Endodermal cell (in vitro differentiated cells): Measurements from ENCODE around the gene ADAMTS10. TPM values are rescaled to one million over a fixed set of nuclear protein-coding genes. Genes with fewer than 3 reads are reported as not detected.

Experiments
- DNase-seq: peaks from one replicate; pipeline ENCODE4 v3.0.0-alpha.2; 2017
- H3K27ac ChIP-seq: 2 replicates; pipeline ENCODE4 v1.5.1; 2013; ENCODE audit warnings: mild to moderate bottlenecking, low read depth, low read length, moderate library complexity
- H3K27me3 ChIP-seq: 2 replicates; pipeline ENCODE4 v1.6.1; 2013; ENCODE audit warnings: mild to moderate bottlenecking, low read length, moderate library complexity; ENCODE audit not compliant: insufficient read depth, control insufficient read depth, poor library complexity, severe bottlenecking
- H3K36me3 ChIP-seq: 2 replicates; pipeline ENCODE4 v1.7.0; 2013; ENCODE audit warnings: mild to moderate bottlenecking, low read length, moderate library complexity; ENCODE audit not compliant: control insufficient read depth, insufficient read depth
- H3K4me1 ChIP-seq: one replicate; pipeline ENCODE4 v1.7.0; 2013; ENCODE audit warnings: low read length; ENCODE audit not compliant: control insufficient read depth, insufficient read depth
- H3K4me3 ChIP-seq: 2 replicates; pipeline ENCODE4 v1.5.1; 2013; ENCODE audit warnings: mild to moderate bottlenecking, low read length, moderate library complexity
- H3K9ac ChIP-seq: 2 replicates; pipeline ENCODE4 v1.6.1; 2013; ENCODE audit warnings: mild to moderate bottlenecking, low read length, moderate library complexity; ENCODE audit not compliant: poor library complexity, severe bottlenecking; ENCODE audit errors: extremely low read depth
- H3K9me3 ChIP-seq: 2 replicates; pipeline ENCODE4 v1.6.1; 2013; ENCODE audit warnings: mild to moderate bottlenecking, low read length, moderate library complexity; ENCODE audit not compliant: control insufficient read depth
- H3K27ac Mint-ChIP-seq: 2 replicates; pipeline ENCODE4 v1.8.0; 2020; ENCODE audit warnings: mixed read lengths
- H3K27me3 Mint-ChIP-seq: 2 replicates; pipeline ENCODE4 v1.8.0; 2021; ENCODE audit warnings: mild to moderate bottlenecking, mixed read lengths; ENCODE audit not compliant: insufficient read depth
- H3K36me3 Mint-ChIP-seq: 2 replicates; pipeline ENCODE4 v1.8.0; 2020; ENCODE audit warnings: low read depth, mixed read lengths
- H3K4me1 Mint-ChIP-seq: 2 replicates; pipeline ENCODE4 v1.8.0; 2020; ENCODE audit warnings: mixed read lengths
- H3K4me3 Mint-ChIP-seq: 2 replicates; pipeline ENCODE4 v1.8.0; 2020; ENCODE audit warnings: mild to moderate bottlenecking, moderate library complexity, mixed read lengths
- H3K9me3 Mint-ChIP-seq: 2 replicates; pipeline ENCODE4 v1.8.0; 2020; ENCODE audit warnings: mild to moderate bottlenecking, mixed read lengths
- WGBS, 2 experiments: methylation state at CpG; one replicate each; pipeline versions ENCODE4 v1.1.5 to v1.1.7; 2013; ENCODE audit warnings: missing lambda C conversion rate in 2 of 2, mixed read lengths in 1 of 2; ENCODE audit not compliant: insufficient coverage in 1 of 2, insufficient read length in 1 of 2; 5-methylcytosine and 5-hydroxymethylcytosine counted together
- total RNA-seq, 2 donors: library from RNA; stranded (reverse); fragmentation: NEBNext Ultra II Directional in 1 of 2; extraction: Animal tissue kit (Norgen Biotek cat#: 25700) in 1 of 2; gene quantifications; 2 replicates in 1 of 2; 3 replicates in 1 of 2; pipeline ENCODE4 v1.2.1, GENCODE V29; 2021
- TF ChIP-seq, protein P1 (sequence below): fragments of 200-600 bp; sonication (generic); conservative IDR thresholded peaks from 2 replicates; pipeline ENCODE4 v1.5.0; 2021; ENCODE audit warnings: antibody characterized with exemption, mild to moderate bottlenecking

Gene ADAMTS10
- total RNA-seq, 2 donors from 2014 or later: 19.3 to 35.9 TPM

DNA sequence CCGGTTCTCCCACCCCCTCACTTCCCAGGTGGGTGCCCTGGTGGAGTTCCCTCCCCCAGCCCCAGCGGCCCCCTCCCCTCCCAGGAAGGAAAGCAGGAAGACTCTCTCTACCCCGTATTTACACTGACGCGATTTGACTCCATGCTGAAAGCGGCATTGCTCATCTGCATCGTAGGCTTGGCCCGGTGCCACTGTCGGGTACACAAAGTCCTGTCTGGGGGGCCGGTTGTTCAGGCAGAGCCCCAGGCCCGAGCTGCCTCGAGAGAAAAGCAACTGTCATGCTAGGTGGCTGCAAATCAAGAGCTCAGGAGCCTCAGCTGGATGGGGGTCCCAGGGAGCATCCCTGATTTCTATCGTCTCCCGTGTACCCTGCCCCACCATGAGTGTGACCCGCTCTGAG is 14.9 kb downstream of the ADAMTS10 start:
- WGBS, 2 experiments: 92 to 100% methylated on average over 10 to 15 of the region's 15 CpGs
- Histone ChIP-seq H3K9me3 (peaks cover 14% of the 10 kb centered on the region), H3K27ac (no peak overlapping the region), H3K4me1 (no peaks in the 10 kb centered on the region), H3K9ac (no peak overlapping the region), H3K4me3 (no peak overlapping the region), H3K27me3 (peaks cover 6% of the 10 kb centered on the region), H3K36me3 (peaks cover 6% of the 10 kb centered on the region)
- H3K36me3 Mint-ChIP-seq: peaks cover 21% of the 10 kb centered on the region
- peaks cover 15% of the 10 kb centered on the region for H3K9me3 Mint-ChIP-seq
- H3K27ac Mint-ChIP-seq: no peak overlapping the region
- peaks cover 25% of the 10 kb centered on the region for H3K27me3 Mint-ChIP-seq
- no peaks in the 10 kb centered on the region for H3K4me1 Mint-ChIP-seq
- DNase-seq: no peak
- no peak overlapping the region for H3K4me3 Mint-ChIP-seq
- TF ChIP-seq, protein P1, sequence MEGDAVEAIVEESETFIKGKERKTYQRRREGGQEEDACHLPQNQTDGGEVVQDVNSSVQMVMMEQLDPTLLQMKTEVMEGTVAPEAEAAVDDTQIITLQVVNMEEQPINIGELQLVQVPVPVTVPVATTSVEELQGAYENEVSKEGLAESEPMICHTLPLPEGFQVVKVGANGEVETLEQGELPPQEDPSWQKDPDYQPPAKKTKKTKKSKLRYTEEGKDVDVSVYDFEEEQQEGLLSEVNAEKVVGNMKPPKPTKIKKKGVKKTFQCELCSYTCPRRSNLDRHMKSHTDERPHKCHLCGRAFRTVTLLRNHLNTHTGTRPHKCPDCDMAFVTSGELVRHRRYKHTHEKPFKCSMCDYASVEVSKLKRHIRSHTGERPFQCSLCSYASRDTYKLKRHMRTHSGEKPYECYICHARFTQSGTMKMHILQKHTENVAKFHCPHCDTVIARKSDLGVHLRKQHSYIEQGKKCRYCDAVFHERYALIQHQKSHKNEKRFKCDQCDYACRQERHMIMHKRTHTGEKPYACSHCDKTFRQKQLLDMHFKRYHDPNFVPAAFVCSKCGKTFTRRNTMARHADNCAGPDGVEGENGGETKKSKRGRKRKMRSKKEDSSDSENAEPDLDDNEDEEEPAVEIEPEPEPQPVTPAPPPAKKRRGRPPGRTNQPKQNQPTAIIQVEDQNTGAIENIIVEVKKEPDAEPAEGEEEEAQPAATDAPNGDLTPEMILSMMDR: no peak

GRCh38 chr19:8593931-8594330 is 16.6 kb downstream of the ADAMTS10 start:
- peaks cover 14% of the 10 kb centered on the region for H3K9me3 ChIP-seq
- DNase-seq: no peak
- Mint-ChIP-seq H3K27me3 (peaks cover 39% of the 10 kb centered on the region), H3K27ac (no peak overlapping the region), H3K4me3 (no peak overlapping the region), H3K4me1 (no peaks in the 10 kb centered on the region), H3K36me3 (peaks cover 19% of the 10 kb centered on the region), H3K9me3 (peaks cover 15% of the 10 kb centered on the region)
- TF ChIP-seq, protein P1: peak; percentile 42
- no peak overlapping the region for H3K27ac ChIP-seq
- H3K36me3 ChIP-seq: peaks cover 6% of the 10 kb centered on the region
- H3K4me3 ChIP-seq: no peak overlapping the region
- H3K27me3 ChIP-seq: peaks cover 6% of the 10 kb centered on the region
- 98 to 100% methylated on average over 2 of the region's 2 CpGs for WGBS, 2 experiments
- H3K9ac ChIP-seq: no peak overlapping the region
- H3K4me1 ChIP-seq: no peaks in the 10 kb centered on the region

GRCh38 chr19:8592231-8593009 is 18.1 kb downstream of the ADAMTS10 start:
- no peak overlapping the region for H3K27ac ChIP-seq
- peak overlapping the region; percentile 55 for H3K4me3 Mint-ChIP-seq
- no peaks in the 10 kb centered on the region for H3K4me1 Mint-ChIP-seq

More at GRCh38 chr19:8592231-8593009, 18.1 kb downstream of the ADAMTS10 start:
- peaks cover 14% of the 10 kb centered on the region for H3K9me3 ChIP-seq
- Mint-ChIP-seq H3K9me3 (peaks cover 15% of the 10 kb centered on the region), H3K36me3 (peaks cover 15% of the 10 kb centered on the region), H3K27me3 (peaks cover 53% of the 10 kb centered on the region), H3K27ac (peak overlapping the region; percentile 55)
- no peaks in the 10 kb centered on the region for H3K4me1 ChIP-seq
- 5% methylated on average over 42 to 55 of the region's 55 CpGs for WGBS, 2 experiments
- no peak overlapping the region for H3K9ac ChIP-seq
- TF ChIP-seq, protein P1: no peak
- H3K4me3 ChIP-seq: peak overlapping the region; percentile 78
- peaks cover 6% of the 10 kb centered on the region for H3K36me3 ChIP-seq
- peaks cover 6% of the 10 kb centered on the region for H3K27me3 ChIP-seq
- peak; percentile 100 for DNase-seq
